LNCAP (cell line): ENCODE data around the gene ASIC5.

Source experiments
- TF ChIP-seq, protein P1 (sequence below): fragments of 450-650 bp; IDR thresholded peaks from 2 replicates; pipeline ENCODE4 v1.5.1; 2017; ENCODE audit warnings: mild to moderate bottlenecking

Gene ASIC5

DNA sequence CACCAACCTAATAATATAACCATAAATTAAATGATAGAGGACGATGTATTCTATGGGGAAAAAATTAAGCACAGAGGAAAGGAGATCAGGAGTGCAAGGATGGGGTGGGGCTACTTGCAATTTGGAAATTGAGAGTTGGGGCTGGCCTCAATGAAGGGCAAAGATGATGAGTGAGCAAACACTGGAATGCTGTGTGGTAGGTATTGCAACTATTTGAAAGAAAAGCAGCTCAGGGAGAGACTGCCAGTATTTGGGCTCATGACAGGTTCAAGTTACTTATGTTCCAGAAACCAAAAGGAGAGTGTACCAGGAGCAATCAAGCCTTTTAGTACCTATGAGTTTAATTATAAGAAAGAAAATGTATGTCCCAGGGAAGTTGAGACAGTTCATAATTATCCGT lies 47.4 kb downstream of the ASIC5 start:
- TF ChIP-seq, protein P1, sequence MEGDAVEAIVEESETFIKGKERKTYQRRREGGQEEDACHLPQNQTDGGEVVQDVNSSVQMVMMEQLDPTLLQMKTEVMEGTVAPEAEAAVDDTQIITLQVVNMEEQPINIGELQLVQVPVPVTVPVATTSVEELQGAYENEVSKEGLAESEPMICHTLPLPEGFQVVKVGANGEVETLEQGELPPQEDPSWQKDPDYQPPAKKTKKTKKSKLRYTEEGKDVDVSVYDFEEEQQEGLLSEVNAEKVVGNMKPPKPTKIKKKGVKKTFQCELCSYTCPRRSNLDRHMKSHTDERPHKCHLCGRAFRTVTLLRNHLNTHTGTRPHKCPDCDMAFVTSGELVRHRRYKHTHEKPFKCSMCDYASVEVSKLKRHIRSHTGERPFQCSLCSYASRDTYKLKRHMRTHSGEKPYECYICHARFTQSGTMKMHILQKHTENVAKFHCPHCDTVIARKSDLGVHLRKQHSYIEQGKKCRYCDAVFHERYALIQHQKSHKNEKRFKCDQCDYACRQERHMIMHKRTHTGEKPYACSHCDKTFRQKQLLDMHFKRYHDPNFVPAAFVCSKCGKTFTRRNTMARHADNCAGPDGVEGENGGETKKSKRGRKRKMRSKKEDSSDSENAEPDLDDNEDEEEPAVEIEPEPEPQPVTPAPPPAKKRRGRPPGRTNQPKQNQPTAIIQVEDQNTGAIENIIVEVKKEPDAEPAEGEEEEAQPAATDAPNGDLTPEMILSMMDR, result no peak

DNA sequence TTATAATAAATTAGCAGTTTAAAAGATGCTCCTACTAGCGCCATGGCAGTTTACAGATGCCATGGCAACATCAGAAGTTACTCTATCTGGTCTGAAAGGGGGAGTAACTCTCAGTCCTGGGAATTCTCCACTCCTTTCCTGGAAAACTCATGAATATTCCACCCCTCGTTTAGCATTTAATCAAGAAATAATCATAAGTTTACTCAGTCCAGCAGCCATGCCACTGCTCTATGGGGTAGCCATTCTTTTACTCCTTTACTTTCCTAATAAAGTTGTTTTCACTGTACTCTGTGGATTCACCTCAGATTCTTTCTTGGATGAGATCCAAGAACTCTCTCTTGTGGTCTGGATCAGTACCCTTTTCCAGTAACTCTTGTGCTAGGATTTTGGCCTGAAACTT lies 55.0 kb downstream of the ASIC5 start:
- TF ChIP-seq, protein P1, result no peak

DNA sequence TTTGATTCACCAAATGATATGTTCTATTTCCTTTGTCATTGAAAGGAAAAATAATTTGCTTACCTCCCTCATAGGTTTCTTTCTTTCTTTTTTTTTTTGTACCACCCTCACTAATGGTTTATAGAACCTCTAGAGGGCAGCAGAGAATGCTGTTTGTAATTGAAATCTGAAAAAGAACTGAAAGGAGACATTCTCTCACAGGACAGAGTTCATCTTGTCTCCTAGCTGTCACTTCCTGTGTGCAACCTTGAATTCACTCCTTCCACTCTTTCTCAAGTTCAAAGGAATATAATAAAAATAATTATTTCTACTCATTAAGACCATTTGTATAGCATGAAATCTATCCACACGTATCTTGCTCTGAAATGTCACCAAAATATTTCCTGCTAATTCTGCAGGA lies 56.2 kb downstream of the ASIC5 start:
- TF ChIP-seq, protein P1, result peak; percentile 63

DNA sequence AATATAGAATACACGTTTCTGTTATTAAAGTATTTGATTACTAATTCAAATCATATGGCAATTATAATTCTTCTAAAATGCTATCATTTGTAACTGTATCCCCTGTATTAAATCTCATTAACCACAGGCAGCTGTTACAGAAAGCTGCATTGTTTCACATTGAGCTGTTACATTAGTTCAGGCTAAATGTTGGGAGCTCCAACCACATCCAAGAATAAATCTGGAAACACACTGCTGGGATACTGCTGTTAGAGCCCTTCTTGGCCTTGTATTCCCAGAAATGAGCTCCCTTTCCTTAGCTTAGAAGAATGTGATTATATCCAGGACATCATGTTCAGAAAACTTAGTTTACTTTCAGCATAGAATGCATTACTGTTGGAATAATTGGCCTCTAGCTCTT lies 59.1 kb downstream of the ASIC5 start:
- TF ChIP-seq, protein P1, result no peak

DNA sequence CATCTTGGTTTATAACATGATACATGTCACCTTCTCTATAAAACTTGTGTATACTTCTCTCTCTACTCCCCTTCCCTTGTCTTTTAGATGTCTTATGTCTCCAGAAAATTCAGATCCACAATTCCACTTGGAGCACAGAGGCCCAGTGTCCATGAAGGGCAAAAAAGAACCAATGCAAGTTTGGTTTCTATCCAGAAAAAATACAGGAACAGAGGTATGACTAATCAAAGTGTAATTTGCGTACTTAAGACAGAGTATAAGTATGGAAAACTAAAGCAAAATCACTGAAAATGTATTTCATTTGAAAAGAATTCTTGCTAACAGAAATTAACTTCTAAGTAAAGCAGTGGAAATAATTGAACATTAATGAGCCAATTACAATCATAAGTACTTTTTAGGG lies 61.1 kb downstream of the ASIC5 start:
- TF ChIP-seq, protein P1, result no peak

DNA sequence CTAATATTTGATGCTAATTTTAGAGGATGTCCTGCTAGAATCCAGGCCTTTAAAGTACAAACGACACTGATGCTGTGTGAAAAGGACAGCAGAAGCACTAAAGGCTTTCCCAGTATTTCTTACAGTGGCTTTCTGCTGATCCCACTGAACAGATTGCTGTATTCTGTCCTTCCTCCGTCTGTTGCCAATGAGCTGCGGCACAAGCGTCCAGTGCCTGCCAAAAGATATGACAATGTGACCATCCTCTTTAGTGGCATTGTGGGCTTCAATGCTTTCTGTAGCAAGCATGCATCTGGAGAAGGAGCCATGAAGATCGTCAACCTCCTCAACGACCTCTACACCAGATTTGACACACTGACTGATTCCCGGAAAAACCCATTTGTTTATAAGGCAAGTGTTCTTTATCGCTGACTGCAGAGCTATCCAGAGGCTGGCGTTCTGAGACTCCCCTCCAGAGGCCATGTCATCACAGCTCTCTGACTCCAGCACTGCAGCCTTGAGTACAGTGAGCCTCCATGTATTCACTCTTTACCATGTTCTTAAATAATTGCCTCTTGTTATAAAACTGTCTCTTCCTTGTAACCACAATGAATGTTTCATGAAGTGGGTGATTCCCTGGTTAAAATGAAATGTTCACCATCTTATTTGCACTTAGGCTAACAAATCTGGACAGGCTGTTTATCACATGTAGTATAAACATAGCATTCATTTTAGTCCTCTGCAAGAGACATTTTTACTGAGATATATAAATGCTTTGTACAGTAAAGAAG lies 63.7 kb downstream of the ASIC5 start:
- TF ChIP-seq, protein P1, result no peak

DNA sequence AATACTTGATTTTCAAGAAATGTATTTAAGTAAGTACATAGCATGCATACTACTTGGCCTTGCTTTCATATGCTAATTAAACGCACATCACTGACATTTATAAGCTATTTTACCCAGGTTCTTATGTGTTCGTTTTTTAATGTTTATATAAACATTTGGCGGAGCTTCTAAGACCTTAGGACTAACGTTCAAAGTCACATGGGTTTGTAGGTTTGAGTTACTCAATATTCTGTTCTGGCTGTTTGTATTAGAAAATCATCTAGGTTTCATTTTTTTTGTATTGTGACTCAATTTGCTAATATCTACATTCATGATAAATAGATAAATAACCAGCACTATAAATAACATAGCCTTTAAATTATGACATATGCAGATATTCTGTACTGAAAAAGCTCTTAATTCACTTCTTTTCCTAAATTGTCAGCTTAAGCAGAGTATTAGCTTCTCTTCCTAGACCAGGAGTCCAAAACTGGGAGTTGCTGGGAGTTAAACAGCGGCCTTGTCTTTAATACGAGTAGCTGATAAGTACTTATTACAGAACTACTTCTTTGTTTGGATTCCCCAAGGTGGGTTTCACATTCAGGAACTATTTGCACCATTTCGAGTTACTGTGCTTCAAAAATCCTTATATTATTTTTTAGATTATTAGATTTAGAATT lies 65.3 kb downstream of the ASIC5 start:
- TF ChIP-seq, protein P1, result no peak
